Hematopoietic multipotent progenitor cell treated with erythropoietin and hydrocortisone succinate and interleukin-3 and kit ligand, for 17 days (in vitro differentiated cells): ENCODE results near the gene PTF1A.
A peak's percentile ranks its signal among the peaks of the same experiment; 100 is the strongest.

Experiments
- DNase-seq: peaks from one replicate; pipeline ENCODE4 v3.0.0-alpha.2; 2015; ENCODE audit warnings: low spot score

The PTF1A gene

GRCh38 chr10:23191764-23192711 is at the start of gene PTF1A:
Gene PTF1A (plus strand): TSS chr10:23192312. CDS start chr10:23192531, 219 bp downstream.
- DNase-seq, result no peak

GRCh38 chr10:23146258-23146657 is 45.9 kb upstream of the PTF1A start:
- DNase-seq, result no peak

- no peak for DNase-seq
These were observed 45.1 kb upstream of the PTF1A start for GRCh38 chr10:23147035-23147434.

GRCh38 chr10:23148214-23148613 is 43.9 kb upstream of the PTF1A start:
- no peak for DNase-seq

- DNase-seq, result no peak
These were observed 42.0 kb upstream of the PTF1A start for GRCh38 chr10:23150091-23150490.

GRCh38 chr10:23150610-23151009 is 41.5 kb upstream of the PTF1A start:
- no peak for DNase-seq

GRCh38 chr10:23151071-23151470 is 41.0 kb upstream of the PTF1A start:
- no peak for DNase-seq

GRCh38 chr10:23155169-23155568 is 36.9 kb upstream of the PTF1A start:
- DNase-seq, result no peak

- DNase-seq, result no peak
These were observed 35.5 kb upstream of the PTF1A start for GRCh38 chr10:23156447-23157150.

GRCh38 chr10:23157239-23157681 is 34.9 kb upstream of the PTF1A start:
- no peak for DNase-seq

- no peak for DNase-seq
These were observed 34.3 kb upstream of the PTF1A start for GRCh38 chr10:23157691-23158369.

GRCh38 chr10:23158370-23158769 is 33.7 kb upstream of the PTF1A start:
- peak; percentile 39 for DNase-seq

GRCh38 chr10:23171232-23171876 is 20.8 kb upstream of the PTF1A start:
- no peak for DNase-seq

GRCh38 chr10:23172429-23173213 is 19.5 kb upstream of the PTF1A start:
- no peak for DNase-seq

- DNase-seq, result no peak
These were observed 18.7 kb upstream of the PTF1A start for GRCh38 chr10:23173214-23174073.

- DNase-seq, result no peak
These were observed 17.8 kb upstream of the PTF1A start for GRCh38 chr10:23174074-23174976.

- DNase-seq, result no peak
These were observed 17.1 kb upstream of the PTF1A start for GRCh38 chr10:23174977-23175512.

- no peak for DNase-seq
These were observed 5.9 kb upstream of the PTF1A start for GRCh38 chr10:23186178-23186577.

- DNase-seq, result no peak
These were observed 5.4 kb upstream of the PTF1A start for GRCh38 chr10:23186697-23187096.
